GM21390 (cell line): ENCODE results near the gene LRRC1.

Source experiments
- ATAC-seq: cut with Tn5 transposase; IDR thresholded peaks from one replicate; pipeline ENCODE4 v1.9.1; 2021; ENCODE audit not compliant: unreplicated experiment

Gene LRRC1

DNA sequence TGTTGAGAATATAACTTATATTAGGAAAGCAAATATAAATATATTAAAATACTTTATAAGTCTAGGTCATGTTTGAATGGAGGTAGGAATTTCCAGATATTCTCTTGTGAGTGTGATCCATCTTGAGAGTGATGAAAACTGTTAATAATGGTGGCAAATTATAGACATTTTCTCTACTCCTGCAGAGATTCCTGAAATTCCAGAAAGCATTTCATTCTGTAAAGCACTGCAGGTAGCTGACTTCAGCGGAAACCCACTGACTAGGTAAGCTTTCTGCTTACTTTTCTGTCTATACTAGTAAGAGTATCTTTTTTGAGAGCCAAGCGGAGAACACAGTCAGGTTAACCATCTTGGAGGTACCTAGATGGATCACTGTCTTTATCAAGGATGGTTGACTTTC, 84.0 kb downstream of the LRRC1 start:
- ATAC-seq, result no peak

DNA sequence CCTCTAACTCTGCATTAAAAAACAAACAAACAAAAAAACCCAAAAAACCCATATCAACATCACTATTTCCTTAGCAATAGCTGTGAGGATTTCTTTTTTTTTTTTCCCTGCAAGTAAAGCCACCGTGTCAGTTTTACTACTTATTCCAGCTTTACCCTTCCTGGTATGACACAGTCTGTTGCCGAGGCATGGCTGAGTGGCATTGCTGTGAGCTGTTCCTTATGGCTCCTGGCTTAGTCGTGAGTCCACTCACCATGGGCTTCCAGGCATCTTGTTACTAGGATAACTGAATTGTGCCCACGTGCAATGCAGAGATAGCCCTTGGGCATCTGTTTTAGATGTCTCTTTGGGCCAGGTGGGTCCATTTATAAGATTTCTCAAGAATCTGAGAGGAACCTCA, 84.8 kb downstream of the LRRC1 start:
- ATAC-seq, result no peak

DNA sequence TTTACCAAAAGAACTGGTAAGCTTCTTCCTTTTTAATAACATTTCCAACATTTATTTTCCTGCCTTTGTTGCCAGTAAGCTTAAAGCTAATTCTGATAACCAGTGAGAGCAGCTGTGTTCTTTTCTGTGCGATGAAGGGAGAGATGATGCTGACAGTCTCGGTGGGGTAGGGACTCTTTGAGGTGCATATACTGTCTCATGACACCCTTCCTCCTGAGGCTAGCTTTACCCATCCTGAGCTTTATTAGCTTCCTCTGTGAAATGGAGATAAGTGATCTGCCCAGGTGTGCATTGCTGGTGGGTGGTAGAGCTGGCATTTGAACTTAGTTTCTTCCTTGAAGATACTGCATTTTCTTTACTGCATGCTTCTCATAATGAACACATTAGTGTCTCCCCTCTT, 92.5 kb downstream of the LRRC1 start:
- no peak for ATAC-seq

DNA sequence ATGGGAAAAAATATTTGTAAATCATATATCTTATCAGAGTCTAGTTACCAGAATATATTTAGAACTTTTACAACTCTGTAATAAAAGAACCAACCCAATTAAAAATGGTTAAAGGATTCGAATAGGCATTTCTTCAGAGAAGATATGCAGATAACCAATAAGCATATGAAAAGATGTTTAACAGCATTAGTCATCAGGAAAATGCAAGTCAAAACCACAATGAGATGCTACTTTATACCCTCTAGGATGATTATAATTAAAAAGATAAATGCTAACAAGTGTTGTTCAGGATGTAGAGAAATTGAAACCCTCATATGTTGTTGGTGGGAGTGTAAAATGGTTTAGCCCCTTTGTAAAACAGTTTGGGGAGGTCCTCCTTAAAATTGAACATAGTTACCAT, 94.1 kb downstream of the LRRC1 start:
- ATAC-seq, result no peak

DNA sequence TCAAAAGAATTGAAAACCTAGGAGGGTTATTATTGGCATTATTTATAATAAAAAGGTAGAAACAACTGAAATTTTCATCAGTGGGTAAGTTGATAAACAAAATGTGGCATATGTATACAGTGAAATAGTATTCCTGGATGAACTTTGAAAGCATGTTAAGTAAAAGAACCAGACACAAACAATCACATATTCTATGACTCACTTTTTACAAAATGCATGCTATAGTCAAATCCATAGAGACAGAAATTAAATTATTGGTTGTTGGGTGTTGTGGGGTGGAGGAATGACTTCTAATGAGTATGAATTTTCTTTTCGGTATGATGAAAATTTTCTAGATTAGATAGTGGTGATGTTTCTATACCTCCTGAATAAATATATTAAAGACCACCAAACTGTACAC, 94.6 kb downstream of the LRRC1 start:
- no peak for ATAC-seq

DNA sequence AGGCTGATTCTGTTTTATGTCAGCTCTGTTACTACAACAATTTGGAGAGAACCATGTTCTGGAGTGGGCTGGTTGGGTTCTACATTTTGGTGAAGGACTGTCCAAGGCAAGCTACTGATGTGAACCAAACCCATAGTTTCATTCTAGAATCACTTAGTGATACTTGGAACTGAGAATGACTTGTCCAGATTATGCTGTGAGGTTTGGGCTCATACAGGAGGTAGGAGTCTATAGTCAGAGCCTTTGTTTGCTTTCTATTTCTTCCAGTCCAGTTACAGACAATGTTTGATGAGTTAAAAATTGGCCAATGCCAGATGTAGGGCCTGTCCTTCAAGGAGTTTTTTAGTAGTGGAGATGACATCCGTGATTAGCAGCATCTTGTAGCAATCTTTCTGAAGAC, 97.9 kb downstream of the LRRC1 start:
- ATAC-seq, result peak; percentile 68

DNA sequence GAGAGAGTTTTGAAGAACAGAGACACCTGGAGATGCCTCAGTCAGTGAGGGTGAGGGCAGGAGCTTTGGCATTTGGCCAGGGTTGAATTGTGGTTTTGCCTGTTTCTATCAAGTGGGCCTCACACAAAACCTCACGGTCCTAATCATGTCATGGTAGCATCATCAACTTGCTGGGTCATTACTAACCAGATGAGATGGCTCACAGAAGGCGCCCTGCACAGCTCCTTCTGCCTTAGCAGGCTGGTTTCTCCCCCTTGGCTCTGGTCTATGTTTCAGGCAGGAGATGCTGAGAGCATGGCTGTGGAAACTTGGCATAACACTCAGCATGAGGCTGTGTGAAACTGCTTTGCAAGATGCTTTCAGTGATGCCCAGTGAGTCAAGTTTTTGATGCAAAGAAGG, 99.3 kb downstream of the LRRC1 start:
- ATAC-seq, result peak; percentile 57

DNA sequence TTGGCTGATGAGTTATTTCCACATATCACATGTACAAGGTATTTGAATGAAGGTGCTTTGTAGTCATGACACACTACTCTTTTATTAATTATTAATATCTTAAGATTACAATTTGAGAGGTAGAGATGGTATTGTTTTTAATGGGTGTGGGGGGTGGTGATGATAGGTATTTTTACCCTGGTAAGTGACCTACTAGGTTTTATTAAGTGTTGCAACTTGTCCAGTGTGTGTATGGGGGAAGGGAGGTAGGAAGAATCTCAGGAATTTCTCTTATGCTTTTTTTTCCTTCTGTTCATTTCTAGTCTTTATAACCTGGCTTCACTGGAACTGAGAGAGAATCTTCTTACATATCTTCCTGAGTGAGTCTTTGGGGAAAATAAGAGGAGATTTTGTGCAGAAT, 101.4 kb downstream of the LRRC1 start:
- no peak for ATAC-seq

DNA sequence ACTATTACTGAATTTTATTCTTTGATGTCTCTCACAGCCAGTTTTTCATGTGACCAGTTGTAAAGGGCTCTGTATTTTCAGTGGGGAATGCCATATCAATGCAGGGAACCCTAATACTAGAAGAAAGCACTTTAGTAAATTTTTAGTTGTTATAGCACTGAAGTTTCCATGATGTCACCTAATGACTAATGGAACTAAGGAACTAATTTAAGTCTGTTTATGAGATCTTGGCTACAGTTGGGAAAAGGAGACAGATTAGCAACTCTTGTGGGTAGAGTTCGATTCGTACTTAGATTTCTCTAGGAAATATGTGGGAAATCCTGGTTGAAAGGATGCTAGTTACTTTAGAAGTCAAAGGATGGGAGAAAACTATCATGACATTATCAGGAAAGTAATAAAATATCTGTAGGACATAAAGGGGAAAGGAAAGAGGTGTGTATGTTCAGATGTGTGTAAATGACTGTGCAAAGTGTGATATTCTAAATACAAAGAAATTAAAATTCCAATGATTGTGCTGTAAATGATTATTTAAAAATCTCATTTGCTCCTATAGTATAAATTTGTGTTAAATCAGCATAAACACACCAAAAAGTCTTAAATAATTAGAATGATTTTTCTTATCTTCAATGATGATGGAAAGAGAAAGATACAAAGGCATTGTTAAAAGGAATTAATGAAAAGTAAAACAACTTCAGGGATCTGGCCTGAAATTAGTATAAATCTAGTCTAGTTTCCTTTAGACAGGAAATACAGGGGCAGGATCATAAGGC, 103.4 kb downstream of the LRRC1 start:
- ATAC-seq, result no peak

DNA sequence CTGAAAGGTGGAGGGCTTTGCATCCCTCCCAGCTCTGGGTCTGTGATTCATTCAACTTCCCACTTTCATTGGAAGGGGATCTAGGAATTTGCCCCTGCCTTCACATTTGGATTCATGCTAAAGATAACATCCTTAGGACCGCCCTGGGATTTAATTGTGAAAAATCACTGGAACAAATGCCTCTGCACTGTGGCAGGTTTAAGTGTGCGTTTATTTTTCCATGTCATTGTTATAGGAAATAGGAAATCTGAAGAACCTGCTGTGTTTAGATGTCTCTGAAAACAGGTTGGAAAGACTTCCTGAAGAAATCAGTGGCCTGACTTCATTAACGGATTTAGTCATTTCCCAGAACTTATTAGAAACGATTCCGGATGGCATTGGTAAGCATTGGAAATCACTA, 104.7 kb downstream of the LRRC1 start:
- ATAC-seq, result no peak

DNA sequence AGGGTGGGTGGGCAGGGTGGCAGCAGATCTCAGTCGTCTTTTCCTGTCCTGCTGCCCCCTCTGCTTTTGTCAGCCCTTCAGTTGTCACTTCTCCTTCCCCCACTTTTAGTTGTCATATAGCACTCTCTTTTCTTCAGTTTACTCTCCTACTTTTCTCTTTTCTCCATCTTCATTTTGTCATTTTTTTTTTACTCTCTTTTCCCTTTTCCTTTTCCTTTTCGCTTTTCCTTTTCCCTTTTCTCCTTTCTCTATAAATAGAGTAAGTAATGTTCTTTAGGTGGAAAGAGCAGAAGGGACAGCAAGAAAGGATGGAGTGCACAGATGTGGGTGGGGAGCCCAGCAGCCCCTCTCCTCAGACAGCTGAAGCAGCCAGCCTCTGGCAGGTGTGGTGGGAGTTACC, 108.6 kb downstream of the LRRC1 start:
- no peak for ATAC-seq

DNA sequence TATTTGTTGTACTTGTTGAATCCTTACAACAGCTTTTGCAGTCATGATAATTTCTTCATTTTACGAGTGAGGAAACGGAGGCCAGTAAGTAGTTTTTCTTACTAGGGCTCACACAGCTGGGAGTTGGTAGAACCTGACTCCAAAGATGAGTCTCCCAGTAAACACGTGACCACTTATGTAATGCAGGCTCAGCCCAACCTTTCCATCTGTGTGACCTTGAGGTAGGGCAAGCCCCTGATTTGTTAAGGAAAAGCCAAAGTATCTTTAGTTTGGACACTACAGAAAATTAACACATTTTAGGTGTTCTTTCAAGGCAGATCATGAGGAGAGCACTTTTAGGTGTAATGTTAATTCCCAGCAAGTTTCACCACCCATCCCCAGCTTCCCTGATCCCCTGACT, 111.3 kb downstream of the LRRC1 start:
- no peak for ATAC-seq

DNA sequence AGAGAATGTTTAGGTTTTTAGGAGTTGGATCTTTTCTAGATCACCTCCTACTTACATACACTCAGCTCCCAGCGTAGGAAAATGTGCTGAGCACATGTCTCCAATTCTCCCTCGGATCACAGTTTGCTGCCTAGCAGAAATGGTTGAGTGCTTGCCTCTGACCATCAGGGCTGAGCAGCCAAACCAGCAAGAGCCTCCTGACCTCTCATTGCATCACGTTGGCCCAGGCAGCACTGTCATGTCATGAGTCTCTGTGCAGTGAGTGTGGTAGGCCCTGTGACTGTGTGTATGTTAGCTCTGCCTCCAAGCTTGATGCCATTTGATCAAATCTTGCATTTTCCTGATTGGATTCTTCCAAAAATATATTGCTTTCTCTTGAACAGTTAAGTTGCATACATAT, 112.0 kb downstream of the LRRC1 start:
- no peak for ATAC-seq

DNA sequence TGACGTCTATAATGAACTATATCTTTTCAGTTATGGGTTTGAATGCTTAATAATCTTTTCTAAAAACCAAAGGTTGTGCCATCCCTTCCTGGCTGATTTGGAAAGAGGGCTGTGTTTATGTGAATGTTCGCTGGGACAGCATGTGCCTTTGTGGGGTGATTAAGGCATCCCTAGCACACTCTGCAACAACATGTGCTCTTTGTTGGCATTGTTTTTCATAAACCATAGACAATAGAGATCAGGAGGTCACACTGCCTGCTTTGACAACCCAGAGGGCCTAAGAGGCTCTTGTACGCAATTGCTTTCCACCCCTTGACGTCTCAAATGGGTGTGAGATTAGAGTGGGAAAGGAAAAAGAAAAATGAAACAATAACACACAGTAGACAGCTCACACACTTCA, 116.0 kb downstream of the LRRC1 start:
- no peak for ATAC-seq

DNA sequence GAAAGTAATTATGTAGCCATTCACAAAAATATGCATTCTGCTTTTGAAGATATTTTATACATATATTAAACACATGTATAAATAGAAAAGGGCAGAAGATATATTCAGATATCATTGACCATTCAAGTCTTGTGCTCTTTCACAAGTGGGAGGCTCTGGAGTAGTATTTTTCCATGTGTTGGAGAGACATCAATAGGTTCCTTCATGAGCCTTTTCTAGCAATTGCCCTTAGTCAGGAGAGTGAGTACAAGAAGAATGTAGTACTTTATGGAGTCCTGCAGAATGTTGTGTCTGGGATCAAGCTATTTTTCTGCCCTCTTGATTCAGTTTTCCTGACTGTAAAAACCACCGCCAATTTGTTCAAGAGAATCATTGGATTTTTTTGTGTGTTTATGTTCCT, 117.9 kb downstream of the LRRC1 start:
- no peak for ATAC-seq

DNA sequence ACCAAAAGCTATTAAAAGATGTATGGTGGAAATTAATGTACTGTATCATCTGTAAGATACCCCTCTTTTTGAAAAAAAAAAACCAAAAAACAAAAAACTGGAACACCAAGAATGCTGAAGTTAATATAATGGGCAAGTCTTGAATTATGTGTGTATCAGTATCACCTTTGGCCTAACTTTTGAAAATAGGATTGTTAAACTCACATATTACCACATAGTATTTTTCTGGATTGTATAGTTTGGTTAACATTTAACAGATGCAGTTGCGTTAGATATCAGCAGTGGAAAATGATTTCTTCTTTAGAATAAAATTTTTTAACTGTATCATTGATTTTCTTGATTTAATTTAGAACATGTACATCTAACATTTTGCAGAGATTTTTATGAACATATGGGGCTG, 118.5 kb downstream of the LRRC1 start:
- ATAC-seq, result no peak

DNA sequence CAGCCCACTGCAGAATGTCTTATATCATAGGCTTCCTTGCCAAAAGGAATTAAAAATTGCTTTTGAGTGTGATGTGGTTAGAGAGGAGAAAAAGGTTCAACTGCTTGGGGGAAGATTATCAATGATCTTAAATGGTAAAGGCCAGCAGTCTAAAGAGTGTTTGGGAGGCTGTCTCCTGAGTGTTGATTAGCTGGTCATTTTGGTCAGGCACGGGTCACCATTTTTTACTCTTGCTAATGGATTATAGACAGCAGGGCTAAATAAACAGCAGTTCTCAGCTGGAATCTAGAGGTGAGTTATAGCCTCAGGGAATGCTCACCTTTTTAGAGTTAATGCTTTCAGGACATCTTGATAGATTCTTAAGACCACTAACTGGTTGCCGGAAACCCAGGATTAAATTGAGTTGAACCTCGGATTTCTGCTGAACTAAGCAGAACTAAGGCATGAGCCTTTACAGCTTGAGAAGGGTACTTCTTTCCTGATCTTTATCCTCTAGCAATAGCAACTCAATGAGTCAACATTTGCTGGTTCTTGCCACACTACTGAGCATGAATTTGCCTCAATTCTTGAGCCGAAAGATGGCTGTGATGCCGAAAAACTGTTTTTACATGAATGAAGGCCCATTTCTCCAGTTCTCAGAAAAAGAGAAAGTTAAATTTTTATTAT, 120.4 kb downstream of the LRRC1 start:
- no peak for ATAC-seq

DNA sequence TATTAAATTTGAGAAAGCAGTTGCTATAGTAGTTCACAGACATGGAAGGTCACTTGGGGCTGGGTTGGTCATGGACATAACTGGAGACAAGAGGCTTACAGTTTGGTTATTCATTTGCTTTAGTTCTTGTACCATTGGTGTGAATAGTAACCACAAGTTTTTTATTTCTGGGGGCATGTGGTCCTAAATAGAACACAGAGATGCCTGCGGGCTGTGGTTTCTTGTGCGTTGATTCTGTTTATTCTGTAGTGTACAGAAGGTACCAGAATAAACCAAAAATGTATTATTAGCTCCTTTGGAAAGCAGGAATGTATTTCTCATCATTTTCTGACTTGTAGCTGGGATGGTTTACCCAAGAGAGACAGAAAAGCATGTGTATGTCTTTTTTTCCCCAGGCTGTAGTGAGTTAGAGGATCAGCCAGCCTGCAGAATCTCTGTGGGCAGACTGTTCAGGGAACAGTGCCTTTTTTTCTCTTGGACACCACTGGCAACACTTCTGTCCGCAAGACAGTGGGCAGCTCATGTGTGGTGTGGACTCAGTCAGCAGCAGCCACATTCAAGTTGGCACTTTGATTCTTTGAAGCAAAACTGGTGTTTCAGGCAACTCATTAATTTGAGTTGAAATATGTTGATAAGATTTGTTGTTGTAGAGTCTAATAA, 122.1 kb downstream of the LRRC1 start:
- peak; percentile 47 for ATAC-seq

DNA sequence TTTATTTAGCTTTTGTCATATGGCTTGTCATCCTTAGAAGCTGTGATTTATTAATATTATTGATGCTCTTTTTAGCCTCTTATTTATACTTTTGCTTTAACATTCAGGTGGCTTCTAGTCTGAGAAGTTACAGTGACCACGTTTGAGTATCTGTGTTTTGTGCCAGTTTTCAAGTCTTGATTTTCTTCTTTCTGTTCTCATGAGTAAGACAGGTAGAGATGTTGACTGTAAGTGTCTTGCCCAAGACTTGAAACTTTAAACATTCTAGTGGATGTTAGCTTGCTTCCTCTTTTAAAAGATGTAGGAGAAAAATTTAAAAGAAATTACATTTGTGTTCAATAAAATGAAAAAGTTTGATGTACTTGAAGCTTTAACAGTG, 122.6 kb downstream of the LRRC1 start:
- ATAC-seq, result peak; percentile 58

DNA sequence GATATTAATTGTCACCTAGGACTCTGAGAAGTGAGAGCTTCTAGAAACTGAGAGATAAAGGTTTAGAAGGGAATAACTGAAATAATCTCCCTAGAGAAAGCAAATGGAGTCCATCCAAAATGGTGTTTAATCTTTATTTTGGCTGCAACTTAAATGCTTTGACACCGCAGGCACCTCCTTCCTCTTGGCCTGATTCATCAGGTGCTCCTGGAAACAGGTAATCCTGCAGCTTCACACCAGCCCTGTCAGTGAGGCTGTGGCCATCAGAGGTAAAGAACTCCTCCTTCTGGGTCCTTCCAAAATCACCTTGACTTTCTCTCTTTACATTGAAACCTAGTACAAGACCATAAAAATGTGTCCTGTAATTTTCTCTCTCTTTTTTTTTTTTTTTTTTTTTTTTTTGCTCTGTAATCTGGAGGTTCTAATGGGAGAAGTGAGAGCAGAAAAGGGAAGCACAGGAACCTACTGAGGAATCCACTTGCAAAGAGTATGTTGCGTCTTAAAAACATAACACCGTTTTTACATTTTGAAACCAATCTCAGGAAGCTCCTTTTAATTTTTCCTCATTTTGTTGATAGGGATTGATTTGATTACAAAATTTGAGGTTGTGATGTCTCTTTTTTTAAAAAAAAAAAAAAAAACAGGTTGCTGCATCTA, 124.2 kb downstream of the LRRC1 start:
- ATAC-seq, result no peak

DNA sequence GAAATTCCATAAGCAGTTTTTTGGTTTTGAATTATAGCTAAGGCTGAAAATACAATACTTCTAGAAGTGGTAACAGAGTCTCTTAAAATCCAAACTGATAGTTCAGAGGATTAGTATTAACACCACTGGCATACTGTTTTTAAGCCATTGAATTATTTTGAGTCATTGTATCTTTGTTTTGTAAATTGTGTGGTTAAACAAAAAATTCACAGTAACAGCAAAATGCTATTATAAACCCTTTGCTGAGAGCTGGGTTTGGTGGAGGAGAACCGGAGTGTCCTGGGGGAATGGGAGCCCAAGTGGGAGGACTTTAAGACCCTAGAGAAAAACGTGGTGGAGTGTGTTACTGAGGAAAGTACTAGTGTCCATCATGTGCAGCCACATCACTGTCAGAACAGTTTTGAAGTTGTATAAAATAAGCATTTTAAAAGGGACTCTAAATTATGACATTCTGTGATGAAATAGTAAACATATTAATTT, 125.1 kb downstream of the LRRC1 start:
- no peak for ATAC-seq

DNA sequence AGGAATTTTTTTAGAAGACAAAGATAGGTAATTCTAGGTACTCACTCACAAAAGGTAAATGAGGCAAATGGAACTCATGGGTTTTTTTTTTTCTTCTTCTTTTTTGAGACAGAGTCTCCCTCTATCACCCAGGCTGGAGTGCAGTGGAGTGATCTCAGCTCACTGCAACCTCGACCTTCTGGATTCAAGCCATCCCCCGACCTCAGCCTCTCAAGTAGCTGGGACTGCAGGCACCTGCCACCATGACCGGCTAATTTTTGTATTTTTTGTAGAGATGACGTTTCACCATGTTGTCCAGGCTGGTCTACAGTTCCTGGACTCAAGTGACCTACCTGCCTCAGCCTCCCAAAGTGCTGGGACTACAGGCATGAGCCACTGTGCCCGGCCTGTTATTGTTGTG, 126.1 kb downstream of the LRRC1 start:
- ATAC-seq, result no peak
